ENCODE data around the gene MGST2.

- no peak for TF ChIP-seq CTCF (IDR thresholded peaks at IDR 0.05; ENCODE audit: low read depth, low read length)
- no peak for TF ChIP-seq POLR2A (IDR thresholded peaks at IDR 0.05; ENCODE audit: extremely low read depth, insufficient read length)
- no peak for TF ChIP-seq MAX (IDR thresholded peaks at IDR 0.05; ENCODE audit: low read depth, low read length)
- no peak for TF ChIP-seq MYC (IDR thresholded peaks at IDR 0.05; ENCODE audit: low read depth, low read length)
These were observed 22.4 kb upstream of the MGST2 start for GRCh38 chr4:139643042-139643895.
